AG04450 (cell line): ENCODE results near the gene OPHN1. TPM values are rescaled to one million over a fixed set of nuclear protein-coding genes. Genes with fewer than 3 reads are reported as not detected.

Source experiments
- CTCF ChIA-PET: fragments of 300-600, 350-600 bp; formaldehyde crosslinking; extraction: SDS; loops from one replicate; lab custom pipeline; 2022; ENCODE audit warnings: antibody characterized with exemption, inconsistent platforms; lab: Charles Lee
- POLR2A ChIA-PET: fragments of 350-600 bp; formaldehyde crosslinking; extraction: SDS; loops from one replicate; lab custom pipeline; 2021; ENCODE audit warnings: antibody characterized with exemption, inconsistent platforms; lab: Yijun Ruan, JAX
- DNase-seq: peaks from one replicate; pipeline ENCODE4 v3.0.0-alpha.2; 2011; ENCODE audit warnings: low read depth, low spot score
- H3K27ac ChIP-seq: one replicate; pipeline ENCODE4 v1.5.1; 2012; ENCODE audit warnings: low read depth, low read length, control low read depth
- H3K27me3 ChIP-seq: one replicate; pipeline ENCODE4 v1.6.0; 2012; ENCODE audit warnings: low read length; ENCODE audit not compliant: control insufficient read depth, insufficient read depth
- H3K4me3 ChIP-seq: 2 replicates; pipeline ENCODE4 v1.5.1; 2011; ENCODE audit warnings: mild to moderate bottlenecking, low read depth, low read length, control low read depth
- H3K9me3 ChIP-seq: 2 replicates; pipeline ENCODE4 v1.5.1; 2012; ENCODE audit warnings: low read length; ENCODE audit not compliant: control insufficient read depth, insufficient read depth
- CTCF ChIP-seq: IDR thresholded peaks from 2 replicates; pipeline ENCODE4 v1.5.1; 2011; ENCODE audit warnings: low read depth, low read length, control low read depth, inconsistent platforms
- polyA plus RNA-seq: library from polyadenylated mRNA; depleted of rRNA; stranded (reverse); fragments of >200 nt; gene quantifications from 2 replicates; pipeline ENCODE4 v1.2.3, GENCODE V29; 2011

The OPHN1 gene
- polyA plus RNA-seq, 1 experiment: 6.7 TPM

- DNase-seq: no peak
- H3K9me3 ChIP-seq: no peaks in the 10 kb centered on the region
- no peaks in the 10 kb centered on the region for H3K27me3 ChIP-seq
- H3K27ac ChIP-seq: no peak overlapping the region
- ChIA-PET CTCF (no interaction called here), POLR2A (no interaction called here)
- no peak for TF ChIP-seq CTCF
- no peak overlapping the region for H3K4me3 ChIP-seq
These were observed 228.7 kb downstream of the OPHN1 start for GRCh38 chrX:68204521-68205038.

- TF ChIP-seq CTCF: no peak
- no peaks in the 10 kb centered on the region for H3K9me3 ChIP-seq
- DNase-seq: no peak
- ChIA-PET POLR2A (no interaction called here), CTCF (no interaction called here)
- no peak overlapping the region for H3K27ac ChIP-seq
- H3K4me3 ChIP-seq: no peak overlapping the region
- H3K27me3 ChIP-seq: no peaks in the 10 kb centered on the region
These were observed 229.6 kb downstream of the OPHN1 start for GRCh38 chrX:68203646-68204045.

- CTCF ChIA-PET: interaction anchor here (1.6 kb wide), 1 partner anchor 35 kb away, joined by 3 read pairs; no protein-coding TSS in a partner anchor
- no peak for TF ChIP-seq CTCF
- POLR2A ChIA-PET: no interaction called here
These were observed 230.1 kb downstream of the OPHN1 start for GRCh38 chrX:68203211-68203610.

GRCh38 chrX:68199062-68199848 lies 234.0 kb downstream of the OPHN1 start:
- ChIA-PET CTCF (interaction anchor here (0.6 to 4.0 kb wide), 3 partner anchors 16 to 304 kb away, joined by 3 to 27 read pairs (median 7); no protein-coding TSS in a partner anchor), POLR2A (no interaction called here)
- DNase-seq: no peak
- H3K4me3 ChIP-seq: no peak overlapping the region
- no peaks in the 10 kb centered on the region for H3K27me3 ChIP-seq
- TF ChIP-seq CTCF: no peak
- H3K27ac ChIP-seq: no peak overlapping the region
- no peaks in the 10 kb centered on the region for H3K9me3 ChIP-seq

More at GRCh38 chrX:68203211-68203610, 230.1 kb downstream of the OPHN1 start:
- Histone ChIP-seq H3K9me3 (no peaks in the 10 kb centered on the region), H3K27me3 (no peaks in the 10 kb centered on the region), H3K4me3 (no peak overlapping the region), H3K27ac (no peak overlapping the region)
- no peak for DNase-seq
